DOHH2 (cell line): ENCODE measurements around the gene KIF5C.

Source experiments
- CTCF ChIP-seq: fragments of 200-600 bp; sonication (generic); IDR thresholded peaks from one replicate; pipeline ENCODE4 v1.5.1; 2014; ENCODE audit warnings: antibody characterized with exemption, mild to moderate bottlenecking, low read depth, low read length; ENCODE audit not compliant: poor library complexity, severe bottlenecking
- EZH2phosphoT487 ChIP-seq: fragments of 200-600 bp; sonication (generic); IDR thresholded peaks from 2 replicates; pipeline ENCODE4 v1.6.1; 2017; ENCODE audit warnings: borderline replicate concordance, mild to moderate bottlenecking, antibody characterized with exemption, low read length, moderate library complexity, mixed read lengths

GRCh38 chr2:149006883-149007543, 132.0 kb downstream of the KIF5C start:
- no peak for TF ChIP-seq CTCF
- TF ChIP-seq EZH2phosphoT487: no peak
